Fibroblast of skin of scalp (primary cell): ENCODE measurements around the gene IRX1.

Experiments
- DNase-seq: peaks from one replicate; pipeline ENCODE4 v3.0.0-alpha.2; 2013

The IRX1 gene

DNA sequence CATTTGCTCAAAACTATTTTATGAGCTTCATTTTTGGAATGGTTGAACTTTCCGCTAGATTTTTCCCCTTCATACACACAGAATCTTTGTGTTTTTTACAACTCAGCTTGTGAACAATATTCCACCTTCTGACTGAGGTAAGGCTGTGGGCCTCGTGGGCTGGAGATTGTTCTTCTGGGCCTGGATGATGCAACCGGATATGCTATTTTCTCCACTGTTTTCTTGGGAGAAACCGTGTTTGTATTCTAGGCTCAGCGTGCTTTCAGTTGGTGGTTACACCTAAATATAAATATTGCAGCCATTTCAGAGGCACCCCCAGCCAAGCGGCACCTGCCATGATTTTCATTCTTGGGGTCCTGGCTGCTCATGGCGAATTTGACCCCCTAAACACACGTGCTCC is 55.2 kb downstream of the IRX1 start:
- no peak for DNase-seq
